Upper lobe of left lung (tissue), 4 donors: ENCODE measurements around the gene FRAS1.

Experiments
- POLR2A ChIP-seq, 4 donors: fragments of 450-650 bp; IDR thresholded peaks; one replicate each; pipeline ENCODE4 v1.5.1; 2016 to 2017; ENCODE audit warnings: antibody characterized with exemption in 4 of 4, mild to moderate bottlenecking in 2 of 4
- TF ChIP-seq, protein P1 (sequence below), 6 experiments: fragments of 450-650 bp in 4 of 6; fragments of 200-600 bp in 2 of 6; sonication (generic) in 2 of 6; IDR thresholded peaks; one replicate each; pipeline ENCODE4 v1.5.1; 2016 to 2019; ENCODE audit warnings: antibody characterized with exemption in 6 of 6

DNA sequence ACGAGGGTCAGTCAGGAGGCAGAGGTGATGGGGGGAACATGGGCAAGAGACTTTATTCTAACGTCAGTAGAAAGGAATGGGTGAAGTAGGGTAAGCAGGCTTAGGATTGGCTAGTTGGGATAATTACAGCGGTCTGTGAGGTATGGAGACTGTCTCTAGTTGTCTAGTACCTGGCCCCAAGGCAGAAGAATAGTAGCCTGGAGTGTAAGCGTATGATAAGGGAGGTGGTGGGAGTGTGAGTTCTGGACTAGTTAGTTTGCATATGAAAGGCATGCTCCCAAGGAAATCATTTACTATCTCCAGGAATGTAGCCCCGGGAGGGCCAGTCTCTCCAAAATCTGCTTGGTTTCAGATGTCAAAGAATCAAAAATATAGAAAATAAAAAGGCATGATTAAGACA is 274.8 kb downstream of the FRAS1 start:
- TF ChIP-seq POLR2A (IDR thresholded peaks at IDR 0.05): no peak
- TF ChIP-seq, protein P1, sequence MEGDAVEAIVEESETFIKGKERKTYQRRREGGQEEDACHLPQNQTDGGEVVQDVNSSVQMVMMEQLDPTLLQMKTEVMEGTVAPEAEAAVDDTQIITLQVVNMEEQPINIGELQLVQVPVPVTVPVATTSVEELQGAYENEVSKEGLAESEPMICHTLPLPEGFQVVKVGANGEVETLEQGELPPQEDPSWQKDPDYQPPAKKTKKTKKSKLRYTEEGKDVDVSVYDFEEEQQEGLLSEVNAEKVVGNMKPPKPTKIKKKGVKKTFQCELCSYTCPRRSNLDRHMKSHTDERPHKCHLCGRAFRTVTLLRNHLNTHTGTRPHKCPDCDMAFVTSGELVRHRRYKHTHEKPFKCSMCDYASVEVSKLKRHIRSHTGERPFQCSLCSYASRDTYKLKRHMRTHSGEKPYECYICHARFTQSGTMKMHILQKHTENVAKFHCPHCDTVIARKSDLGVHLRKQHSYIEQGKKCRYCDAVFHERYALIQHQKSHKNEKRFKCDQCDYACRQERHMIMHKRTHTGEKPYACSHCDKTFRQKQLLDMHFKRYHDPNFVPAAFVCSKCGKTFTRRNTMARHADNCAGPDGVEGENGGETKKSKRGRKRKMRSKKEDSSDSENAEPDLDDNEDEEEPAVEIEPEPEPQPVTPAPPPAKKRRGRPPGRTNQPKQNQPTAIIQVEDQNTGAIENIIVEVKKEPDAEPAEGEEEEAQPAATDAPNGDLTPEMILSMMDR (IDR thresholded peaks at IDR 0.05): no peak
